Stimulated activated CD8-positive, alpha-beta memory T cell treated with anti-CD3 and anti-CD28 coated beads, Interleukin-15, amount 100 ng/mL, for 4 hours (primary cell): ENCODE measurements around the gene SH3BP4.

Experiments
- DNase-seq, 2 donors: peaks; one replicate each; pipeline ENCODE4 v3.0.0-alpha.2; 2020; ENCODE audit warnings: low read depth in 2 of 2

Gene SH3BP4

DNA sequence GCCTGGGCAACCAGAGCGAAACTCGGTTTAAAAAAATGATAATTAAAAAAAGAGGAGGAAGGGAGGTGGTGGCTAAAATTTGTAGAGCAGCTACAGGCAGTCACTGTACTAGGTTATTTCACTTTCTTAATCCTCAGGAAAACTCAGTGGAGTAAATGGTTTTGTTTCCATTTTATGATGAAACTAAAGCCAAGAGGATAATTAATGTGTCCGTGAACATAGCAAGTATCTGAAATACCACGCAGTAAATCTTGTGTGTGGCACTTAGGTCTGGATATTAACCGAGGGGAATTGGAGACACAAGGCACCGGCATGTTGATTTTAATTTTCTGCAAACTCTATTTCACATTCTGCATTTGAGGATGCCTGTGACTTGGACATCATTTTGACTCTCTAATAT lies 14.5 kb downstream of the SH3BP4 start:
- no peak for DNase-seq

DNA sequence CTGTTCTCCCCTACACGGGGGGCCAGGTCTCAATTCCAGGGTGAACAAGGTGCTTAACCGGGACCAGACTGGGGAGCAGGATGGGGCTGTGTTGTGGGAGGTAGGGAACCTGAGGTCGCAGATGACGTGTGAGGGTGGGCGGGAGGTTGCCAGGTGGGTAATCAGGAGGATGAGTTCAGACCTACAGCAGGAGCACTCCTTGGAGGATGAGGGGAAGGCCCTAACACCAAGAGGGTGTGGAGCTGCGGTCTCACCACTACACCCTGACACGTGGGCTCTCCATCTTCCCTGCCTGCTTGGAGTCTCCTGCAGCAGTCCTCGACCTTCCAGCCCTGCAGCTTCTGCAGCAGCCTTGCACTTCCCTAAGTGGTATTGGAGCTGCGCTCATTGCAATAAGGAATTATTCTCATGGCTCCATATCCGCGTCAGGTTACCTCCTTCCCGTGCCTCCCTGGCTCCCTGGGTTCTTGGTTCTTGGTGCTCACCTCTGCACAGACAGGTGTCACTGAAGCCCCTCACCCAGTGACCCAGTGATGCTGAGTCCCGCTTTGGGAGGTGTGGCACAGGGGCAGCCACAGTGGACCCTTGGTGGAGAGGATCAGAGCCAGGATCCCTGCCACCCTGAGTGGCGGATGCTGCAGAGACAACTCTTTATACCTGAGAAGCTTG lies 15.5 kb downstream of the SH3BP4 start:
- DNase-seq, result no peak

DNA sequence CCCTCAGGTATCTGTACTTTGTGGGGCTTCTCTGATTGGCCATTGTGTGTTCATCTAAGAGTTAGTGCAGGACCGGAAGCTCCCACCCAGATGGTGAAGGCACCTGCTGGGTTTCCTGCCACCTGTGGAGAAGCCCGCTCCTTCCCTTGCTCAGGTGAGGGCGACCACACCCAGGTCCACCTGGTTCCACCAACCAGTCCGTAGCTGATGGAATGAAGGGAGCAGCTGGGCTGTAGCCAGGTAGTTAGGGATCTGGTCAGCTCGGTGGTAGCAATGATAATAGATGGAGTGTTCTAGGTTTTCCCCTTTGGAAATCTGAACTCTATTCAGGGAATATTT lies 16.0 kb downstream of the SH3BP4 start:
- no peak for DNase-seq

DNA sequence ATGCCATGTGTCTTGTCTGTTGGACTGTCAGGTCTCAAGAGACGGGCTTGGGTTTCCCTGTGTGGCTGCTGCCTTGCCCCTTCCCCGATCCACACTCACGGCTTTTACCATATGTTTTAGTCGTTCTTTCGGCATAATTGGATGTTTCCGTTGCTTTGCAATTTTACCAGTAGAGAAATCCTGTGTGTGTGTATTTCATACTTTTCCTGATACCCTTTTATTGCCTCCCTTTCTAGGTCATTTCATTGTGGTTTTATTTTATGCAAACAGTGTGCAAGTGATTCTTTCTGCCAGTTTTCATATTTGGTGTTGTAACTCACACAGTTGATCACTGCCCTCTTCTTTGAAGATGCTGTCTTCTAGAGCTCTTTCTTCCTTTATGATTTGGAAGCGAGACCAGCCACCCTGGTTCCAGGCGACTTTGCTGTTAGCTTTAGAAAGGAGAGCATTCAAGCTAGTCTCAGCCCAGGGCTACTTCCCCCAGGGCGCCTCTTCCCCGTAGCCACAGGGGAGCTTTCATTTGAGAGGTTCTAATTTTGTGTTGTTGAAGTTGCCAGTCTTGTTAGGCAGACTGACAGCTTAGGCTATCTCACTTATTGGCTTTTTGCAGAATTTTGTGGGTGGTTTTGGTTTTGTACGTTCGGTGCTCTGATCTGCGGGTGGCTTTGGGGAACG lies 17.0 kb downstream of the SH3BP4 start:
- DNase-seq, result no peak

DNA sequence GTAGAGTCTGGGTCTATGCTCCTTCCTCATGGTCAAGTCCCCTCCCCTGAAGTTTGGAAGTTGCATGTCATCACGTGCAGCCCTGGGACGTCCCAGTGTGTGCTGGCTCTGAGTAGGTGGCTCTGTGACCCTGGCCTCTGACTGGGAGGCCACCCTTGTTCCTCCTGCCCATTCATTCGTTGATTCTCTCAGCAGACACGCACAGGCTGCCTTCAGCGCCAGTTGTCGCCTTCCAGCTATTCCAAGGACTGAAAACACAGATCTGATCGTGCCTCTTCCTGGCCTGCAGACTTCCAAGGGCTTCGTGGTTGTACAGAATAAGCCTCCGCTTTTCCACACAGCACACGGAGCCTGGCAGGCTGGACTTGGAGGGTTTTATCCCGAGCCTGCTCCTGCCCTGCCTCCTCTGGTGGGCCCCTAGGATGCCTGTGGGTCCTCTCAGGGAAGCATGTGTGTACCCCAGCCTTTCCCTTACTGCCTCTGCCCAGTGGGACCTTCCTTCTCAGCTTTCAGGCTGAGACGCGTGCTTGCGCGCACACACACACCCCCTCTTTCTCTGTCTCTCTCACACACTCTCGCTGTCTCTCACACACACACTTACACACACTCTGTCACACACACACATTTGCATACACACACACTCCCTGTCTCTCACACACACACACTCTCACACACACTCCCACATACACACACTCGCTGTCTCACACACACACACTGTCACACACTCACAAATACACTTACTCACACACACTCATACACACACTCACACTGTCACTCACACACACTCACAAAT lies 17.7 kb downstream of the SH3BP4 start:
- no peak for DNase-seq

DNA sequence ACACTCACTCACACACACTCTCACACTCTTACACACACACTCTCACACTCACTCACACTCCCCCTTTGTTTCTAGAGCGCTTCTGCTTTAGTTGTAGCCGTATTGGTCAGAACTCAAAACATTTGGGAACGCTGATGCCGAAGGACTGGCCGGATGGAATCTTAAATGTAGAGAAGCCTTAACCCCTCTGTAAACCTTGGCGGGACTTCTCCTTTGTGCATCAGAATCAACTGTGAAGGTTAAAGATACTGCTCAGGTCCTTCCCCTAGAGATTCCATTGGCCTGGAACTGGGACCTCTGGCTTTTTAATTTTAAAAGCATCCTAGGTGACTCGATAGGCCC lies 18.3 kb downstream of the SH3BP4 start:
- DNase-seq, result no peak

DNA sequence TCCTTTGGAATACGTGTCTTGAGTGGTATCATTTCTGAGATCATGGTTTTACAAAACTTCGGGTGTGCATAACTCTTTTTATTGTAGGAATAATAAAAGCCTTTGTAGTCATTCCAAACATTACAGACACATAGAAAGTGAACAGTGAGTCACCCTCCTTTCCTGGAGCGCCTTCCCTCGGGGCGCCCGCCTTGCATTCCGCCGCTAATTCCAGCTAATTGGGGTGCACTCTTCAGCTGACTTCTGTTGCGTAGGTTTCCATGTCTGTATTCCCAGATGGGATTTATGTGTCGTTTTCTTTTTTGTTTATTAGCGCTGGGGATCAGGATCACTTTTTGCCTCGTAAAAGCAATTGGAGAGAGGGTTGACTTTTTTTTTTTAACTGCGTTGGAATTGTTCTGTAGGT lies 18.7 kb downstream of the SH3BP4 start:
- no peak for DNase-seq

DNA sequence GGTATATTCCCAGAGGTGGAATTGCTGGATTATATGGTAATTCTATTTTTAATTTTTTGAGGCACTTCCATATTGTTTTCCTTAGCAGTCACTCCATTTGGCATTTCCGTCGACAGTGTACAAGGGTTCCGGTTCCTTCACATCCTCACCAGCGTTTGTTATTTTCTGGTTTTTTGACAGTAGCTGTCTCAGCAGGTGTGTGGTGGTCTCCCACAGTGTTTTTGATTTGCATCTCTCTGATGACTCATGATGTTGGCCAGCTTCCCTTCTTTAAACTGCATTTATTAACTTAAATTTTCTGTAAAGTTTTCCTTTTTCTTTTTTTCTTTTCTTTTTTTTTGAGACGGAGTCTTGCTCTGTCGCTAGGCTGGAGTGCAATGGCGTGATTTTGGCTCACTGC lies 19.7 kb downstream of the SH3BP4 start:
- DNase-seq, result no peak

DNA sequence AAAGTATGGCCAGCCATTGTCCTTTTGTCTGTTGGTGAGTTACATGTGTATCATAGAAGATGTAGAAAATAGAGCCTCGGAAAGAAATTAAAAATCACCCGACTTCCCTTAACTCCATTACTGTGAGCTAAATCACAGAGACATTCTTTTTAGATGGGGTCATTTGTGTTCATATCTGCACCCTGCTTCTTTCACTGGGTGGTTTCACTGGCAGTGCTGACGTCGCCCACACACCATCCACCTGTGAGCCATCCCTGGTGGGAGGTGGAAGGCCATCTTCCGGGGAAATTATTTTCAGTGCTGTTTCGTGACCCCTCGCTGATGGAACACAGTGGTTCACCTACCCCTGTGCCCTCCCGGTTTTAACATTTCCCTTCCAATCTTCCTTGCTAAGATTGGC lies 21.2 kb downstream of the SH3BP4 start:
- DNase-seq, result no peak

DNA sequence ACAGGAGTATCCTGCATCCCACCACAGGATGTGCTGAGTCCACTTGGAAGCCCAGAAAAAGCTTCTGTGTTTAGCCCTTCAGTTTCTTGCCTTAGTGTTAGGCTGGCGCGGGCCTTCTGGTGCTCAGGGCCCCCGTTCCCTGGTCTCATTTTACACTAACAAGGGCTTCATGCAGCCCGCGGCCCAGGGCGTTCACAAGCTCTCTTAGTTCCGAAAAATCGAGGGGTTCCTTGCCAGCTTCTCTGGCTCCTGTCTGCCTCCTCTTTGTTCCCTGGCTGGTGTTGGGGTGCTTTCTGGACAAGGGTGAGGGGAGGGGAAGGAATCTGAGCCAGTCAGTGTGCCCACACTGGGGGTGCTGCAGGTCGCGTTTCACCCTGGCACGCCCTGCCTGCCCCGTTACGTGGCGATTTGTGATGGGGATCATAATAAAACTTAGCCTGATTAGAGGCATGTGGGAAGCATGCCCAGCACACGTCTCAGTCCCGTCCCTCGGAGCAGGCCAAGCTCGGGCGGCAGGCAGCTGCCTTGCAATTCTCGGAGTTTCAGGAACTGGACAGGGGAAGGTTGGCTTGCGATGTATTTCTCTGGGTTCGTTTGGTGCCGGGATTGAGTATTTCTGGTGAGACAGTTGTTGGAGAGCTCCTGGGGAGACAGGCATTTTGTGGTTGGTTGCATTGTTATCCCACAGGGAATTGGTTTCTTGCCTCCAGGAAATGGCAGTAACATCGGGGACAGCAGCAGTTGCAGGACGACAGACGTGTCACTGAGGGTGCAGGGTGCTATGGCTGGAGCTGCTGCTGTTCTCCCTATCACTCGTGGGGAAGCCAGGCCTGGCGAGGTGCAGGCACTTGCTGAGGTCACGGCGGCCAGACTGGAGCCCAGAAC lies 22.9 kb downstream of the SH3BP4 start:
- DNase-seq, result no peak

DNA sequence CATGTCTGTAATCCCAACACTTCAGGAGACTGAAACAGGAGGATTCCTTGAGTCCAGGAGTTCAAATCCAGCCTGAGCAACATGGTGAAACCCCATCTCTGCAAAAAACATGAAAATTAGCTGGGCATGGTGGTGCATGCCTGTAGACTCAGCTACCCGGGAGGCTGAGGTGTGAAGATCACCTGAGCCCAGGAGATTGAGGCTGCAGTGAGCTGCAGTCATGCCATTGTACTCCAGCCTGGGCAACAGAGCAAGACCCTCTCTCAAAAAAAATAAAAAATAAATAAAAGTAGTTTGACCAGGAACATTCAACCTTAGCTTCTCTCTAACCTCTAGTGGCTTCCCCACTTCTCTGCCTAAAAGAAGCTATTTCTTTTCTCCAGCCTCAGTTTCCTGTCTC lies 23.8 kb downstream of the SH3BP4 start:
- no peak for DNase-seq

DNA sequence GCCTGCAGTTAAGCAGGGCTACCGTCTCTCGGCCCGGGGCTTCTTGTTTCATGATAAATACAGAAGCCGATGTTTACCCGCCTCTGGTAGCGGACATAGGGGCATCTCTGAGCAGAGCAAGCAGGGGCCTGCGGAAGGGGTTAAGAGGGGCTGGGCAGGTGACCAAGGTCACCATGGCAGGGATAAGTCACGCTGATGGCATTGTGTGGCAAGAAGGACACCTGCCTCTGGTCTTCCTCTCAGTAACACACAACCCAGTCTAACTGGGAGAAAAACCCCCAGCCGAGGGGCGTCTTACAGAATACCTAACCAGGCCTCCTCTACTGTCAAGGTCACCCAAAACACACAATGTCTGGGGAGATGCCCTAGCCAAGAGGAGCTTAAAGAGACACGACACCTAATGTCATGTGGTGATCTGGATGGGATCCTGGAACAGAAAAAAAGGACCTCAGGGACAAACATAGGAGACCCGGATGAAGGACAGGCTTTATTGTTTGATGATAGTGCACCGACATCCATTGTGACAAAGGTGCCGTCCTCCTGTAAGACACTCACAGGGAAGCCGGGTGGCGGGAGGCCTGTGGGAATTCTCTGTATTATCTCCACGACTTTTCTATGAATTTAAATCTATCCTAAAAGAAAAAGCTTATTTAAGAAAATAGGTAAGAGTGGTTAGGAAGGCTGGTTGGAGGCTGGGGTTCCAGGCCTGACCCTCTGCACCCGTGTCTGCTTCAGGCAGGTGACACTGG lies 24.8 kb downstream of the SH3BP4 start:
- no peak for DNase-seq

DNA sequence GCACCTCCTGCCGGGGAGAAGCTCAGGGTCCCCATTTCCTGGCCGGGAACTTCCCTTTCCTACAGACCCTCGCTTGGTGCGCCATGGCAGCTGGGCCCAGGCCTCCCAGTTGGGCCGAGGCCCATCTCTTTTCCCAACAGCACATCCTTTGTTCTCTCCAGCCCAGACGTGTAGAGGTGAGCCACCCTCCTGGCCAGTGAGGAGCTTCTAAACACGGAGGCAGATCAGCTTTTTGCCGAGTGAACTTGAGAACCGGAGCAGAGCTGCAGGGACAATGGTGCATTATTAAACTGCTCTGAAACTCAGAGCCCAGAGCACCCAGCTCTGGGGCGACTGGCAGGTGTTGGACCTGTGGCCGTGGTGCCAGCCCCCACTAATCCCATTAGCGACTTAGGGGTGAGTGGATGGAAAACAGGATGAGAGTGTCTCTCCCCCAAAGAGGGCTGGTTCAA lies 25.4 kb downstream of the SH3BP4 start:
- DNase-seq, result no peak

DNA sequence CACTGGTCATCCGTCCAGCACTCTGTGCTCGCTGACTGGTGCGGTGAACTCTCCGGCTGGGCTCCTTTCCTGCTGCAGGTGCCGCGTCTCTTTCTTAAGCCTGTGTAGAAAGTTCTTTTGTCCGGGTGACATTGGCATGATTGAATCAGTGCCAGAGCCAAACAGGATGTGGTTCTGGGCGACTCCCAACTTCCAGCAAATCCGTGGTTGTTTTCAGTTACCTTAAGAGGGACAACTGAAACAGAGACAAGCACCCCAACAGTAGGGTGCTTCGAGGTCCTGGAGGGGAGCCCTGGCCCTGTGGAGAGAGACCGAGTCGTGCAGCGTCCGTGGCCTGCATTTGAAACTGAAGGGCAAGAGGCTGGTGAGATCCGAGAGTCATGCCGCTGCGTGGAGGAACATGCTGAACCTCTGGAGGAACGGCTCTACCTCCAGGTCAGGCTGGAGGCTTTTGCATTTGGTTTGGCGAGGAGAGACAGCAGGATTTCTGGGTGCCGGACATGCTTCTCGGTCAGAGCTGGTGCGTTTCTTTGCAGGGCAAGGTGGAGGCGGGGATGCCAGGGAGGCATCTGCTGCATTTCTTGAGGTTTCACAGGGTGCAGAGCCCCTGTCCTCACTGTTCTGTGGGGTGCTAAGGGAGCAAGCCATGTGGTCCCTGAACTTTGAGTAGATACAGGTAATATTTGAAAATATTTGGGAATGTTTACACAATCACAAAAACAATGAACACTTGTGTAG lies 26.8 kb downstream of the SH3BP4 start:
- no peak for DNase-seq

DNA sequence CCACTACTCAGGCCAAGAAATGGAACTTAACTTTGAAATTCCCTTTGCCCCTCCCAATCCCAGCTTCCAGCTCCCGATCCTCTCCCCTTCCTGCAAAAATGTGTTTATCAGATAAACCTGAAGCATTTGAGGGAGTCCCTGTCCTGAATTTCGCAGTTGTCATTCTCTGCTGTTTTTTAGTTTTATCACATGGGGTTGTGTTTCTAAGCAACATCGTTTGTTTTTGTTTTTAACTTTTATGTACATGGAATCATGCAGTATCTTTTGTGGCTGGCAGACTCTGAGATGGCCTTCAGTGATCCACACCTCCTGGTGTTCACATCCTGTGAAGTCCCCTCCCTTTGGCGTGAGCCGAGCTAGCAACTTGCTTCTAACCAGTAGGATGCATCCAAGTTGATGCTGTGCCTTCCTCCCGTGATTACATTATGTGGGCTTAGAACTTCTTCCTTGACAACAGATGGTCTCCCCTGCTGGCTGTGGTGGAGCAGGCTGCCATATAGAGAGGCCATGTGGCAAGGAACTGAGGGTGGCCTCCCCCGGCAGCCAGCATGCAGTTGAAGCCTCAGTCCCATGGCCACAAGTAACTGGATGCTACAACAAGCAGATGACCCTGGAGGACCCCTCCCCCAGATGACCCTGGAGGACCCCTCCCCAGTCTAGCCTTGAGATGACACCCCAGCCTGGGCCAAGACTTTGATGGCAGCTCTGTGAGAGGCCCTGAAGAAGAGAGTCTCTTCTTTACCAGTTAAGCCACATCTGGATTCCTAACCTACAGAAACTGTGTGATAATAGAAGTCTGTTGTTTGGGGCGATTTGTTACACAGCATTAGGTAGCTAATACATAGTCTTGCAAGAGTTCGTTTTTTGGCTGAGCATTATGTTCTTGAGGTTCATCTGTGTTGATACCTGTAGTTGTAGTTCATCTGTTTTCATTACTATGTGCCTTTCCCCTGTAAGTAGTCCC lies 27.7 kb downstream of the SH3BP4 start:
- no peak for DNase-seq

DNA sequence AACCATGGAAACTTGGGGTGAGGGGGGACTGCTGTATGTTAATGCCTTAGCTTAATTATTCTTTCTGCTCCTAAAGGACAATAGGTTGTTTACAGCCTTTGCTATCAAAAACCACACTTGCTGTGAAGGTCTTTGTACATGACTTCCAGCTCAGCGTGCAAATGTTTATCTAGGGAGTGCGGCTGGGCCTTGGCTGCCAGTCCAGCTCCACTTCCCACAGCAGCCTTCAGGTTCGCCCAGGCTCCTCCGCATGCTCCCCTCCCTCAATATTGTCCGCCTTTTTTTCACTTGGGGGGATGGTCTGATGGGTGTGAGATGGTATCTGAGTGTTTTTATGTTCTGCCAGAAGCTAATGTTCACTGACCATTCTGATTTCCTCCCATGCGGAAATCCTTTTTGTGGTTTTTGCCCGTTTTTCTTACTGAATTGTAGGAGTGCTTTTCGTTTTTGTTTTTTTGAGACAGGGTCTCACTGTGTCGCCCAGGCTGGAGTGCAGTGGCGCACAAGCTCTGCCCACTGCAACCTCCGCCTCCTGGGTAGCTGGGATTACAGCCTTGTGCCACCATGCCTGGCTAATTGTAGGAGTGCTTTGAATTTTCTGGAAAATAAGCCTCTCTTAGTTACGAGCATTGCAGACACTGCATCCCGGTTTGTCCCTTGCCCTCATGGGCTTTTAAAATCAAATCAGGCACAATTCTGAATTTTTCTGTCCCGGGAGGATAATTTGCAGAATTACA lies 28.8 kb downstream of the SH3BP4 start:
- DNase-seq, result no peak

DNA sequence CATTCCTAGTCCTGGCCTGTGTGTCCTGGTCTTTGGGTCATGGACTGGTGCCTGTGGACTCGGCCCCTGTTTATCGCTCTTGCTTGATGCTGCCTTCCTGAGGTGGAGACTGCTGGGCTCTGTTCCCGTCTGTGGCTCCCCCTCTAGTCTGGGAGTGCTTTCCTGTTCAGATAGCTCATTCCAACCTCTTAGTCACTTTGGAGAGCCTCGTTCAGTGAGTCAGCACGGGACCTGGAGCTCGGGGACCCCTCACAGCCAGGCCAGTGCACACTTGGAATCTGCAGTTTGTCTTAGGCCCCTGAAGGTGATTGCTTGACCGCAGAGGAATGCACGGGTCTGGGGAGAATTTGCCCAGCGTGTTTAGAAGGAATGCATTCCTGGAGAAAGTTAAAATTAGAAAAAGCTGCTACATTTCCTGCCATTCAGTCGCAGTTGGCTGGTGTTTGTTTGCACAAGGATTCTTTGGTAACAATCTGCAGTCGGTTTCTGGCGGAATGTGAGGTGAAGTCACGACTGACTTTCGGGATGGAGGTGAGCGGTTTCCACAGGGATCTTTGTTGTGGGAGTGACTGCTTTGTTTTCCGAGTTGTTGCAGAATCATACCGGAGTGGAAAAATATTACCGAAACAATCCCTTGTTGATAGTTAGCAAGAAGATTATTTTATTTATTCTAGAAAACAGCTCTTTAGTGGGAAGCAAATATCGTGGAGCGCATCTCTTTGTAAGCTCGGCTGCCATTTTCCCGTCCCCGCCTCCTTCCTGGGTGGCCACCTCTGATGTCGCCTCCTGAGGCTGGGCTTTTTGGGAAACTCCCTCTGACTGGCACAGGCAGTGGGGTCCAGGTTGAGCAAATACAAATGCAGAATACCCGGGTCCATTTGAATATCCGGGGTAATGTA lies 29.6 kb downstream of the SH3BP4 start:
- no peak for DNase-seq
